ENCODE measurements around the gene NBAS.

NBAS gene

DNA sequence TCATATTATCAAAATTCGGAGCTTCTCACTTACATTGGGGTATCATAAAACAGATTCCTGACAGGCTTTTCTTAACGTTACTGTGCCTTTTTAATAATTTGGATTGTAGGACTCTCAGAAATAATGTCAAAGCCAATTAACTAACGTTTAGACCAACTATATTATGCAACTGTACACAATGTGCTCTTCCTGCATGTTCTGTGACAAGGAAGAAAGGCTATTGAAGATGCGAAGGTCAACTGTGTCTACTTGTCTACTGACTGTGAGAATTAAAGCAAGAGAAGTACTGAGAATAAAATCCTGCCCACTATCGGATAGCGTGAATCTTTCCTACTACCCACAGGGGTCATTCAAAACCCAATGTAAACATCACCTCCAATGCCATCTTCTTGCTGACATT, 393.0 kb downstream of the NBAS start:
- DNase-seq (ENCODE audit: low spot score): no peak

DNA sequence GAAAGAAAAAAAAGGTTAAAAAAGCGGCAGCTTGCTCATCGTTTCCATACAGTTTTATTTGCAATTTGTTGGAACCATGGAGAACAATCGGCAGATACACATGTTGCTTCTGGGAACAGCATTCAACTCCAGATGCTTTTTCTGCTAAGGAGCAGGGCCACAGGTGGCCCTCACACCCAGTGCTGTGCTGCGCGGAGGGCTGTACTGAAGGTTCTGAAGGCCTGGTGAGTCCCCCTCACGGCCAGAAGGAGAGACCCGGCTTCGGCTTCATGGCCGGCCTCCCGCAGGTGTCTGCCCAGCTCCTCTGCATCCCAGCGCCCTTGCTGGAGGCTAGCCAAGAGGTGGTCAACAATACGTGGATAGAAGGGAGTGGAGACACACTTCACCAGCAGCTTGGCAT, 394.3 kb downstream of the NBAS start:
- no peak for DNase-seq (ENCODE audit: low spot score)

GRCh38 chr2:15163326-15163725, 397.8 kb downstream of the NBAS start:
- DNase-seq (ENCODE audit: low spot score): no peak

DNA sequence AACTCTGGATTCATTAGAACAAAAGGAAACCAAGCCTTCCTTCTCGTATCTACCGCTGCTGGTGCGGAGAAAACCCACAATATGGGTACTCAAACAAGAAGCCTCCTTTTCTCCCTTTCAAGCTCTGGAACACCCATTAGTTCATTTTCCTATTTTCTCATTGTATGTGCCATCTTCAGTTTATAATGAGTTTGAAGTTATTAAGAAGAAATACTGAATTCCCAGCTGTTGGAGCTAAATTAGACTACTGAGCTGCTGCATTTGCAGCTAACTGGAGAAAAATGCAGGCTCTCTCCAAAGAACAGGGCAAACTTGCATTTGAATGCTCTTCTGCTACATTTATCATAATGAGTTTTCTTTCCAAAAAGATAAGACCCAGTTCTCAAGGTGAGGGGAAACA, 398.5 kb downstream of the NBAS start:
- DNase-seq (ENCODE audit: low spot score): no peak

- DNase-seq (ENCODE audit: low spot score): no peak
Observed at GRCh38 chr2:15160201-15160991, 400.7 kb downstream of the NBAS start.

DNA sequence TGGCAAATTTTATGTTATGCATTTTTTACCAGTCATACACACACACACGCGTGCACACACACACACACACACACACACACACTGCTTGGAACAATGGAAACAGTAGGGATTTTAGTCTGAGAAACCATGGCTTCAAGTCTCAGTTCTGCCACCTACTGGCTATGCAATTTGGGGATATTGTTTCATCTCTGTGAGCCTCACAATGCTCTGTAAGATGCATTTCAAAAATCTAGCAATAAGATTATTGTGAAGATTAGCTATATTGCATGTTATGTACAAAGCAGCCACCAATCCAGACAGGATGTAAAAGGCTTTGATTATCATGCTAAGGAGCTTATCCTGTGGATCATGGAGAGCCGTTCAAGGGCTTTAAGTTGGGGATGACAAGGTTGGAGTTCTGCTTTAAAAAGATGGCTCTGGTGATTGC, 401.4 kb downstream of the NBAS start:
- peak; percentile 48 for DNase-seq (ENCODE audit: low spot score)

GRCh38 chr2:15159206-15159605, 401.9 kb downstream of the NBAS start:
- DNase-seq (ENCODE audit: low spot score): no peak

DNA sequence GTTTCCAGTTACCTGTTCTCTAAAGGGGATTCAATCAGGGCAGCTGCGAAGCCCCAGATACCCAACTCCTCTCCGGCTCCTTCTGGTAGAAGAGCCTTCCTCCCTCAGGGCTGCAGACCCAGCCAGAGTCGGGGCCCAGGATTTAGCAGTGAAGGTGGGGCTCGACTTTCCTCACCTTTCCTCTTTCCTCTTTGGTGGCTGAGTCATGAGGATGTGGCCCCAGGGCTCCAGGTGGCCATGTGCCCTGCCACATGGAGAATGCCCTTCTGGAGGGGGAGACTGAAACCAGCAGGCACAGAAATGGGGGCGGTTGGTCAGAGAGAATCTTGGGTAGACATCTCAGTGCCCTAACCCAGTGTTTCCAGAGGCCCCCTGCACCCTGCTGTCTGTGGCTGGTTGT, 402.6 kb downstream of the NBAS start:
- DNase-seq (ENCODE audit: low spot score): no peak

DNA sequence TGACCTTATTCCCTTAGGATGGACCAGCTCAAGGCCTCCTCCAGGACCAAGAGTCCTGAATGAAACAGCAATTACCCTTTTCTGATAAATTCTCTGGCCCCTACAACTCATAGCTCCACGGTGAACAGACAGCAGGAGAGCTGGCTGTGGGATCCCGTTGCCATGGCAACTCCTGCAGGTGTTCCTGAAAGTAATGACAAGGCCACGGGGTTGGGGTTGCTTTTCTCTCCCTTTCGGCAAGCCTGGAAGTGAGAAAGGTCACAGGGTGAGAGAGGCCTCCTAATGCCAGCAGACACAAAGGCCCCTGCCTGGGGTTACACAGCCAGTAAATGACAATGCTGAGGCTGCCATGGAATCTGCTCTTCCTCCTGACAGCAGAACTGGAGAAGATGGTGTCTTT, 403.0 kb downstream of the NBAS start:
- no peak for DNase-seq (ENCODE audit: low spot score)

- DNase-seq (ENCODE audit: low spot score): no peak
Observed at GRCh38 chr2:15155959-15156574, 405.1 kb downstream of the NBAS start.

- DNase-seq (ENCODE audit: low spot score): no peak
Observed at GRCh38 chr2:15154297-15154696, 406.8 kb downstream of the NBAS start.

DNA sequence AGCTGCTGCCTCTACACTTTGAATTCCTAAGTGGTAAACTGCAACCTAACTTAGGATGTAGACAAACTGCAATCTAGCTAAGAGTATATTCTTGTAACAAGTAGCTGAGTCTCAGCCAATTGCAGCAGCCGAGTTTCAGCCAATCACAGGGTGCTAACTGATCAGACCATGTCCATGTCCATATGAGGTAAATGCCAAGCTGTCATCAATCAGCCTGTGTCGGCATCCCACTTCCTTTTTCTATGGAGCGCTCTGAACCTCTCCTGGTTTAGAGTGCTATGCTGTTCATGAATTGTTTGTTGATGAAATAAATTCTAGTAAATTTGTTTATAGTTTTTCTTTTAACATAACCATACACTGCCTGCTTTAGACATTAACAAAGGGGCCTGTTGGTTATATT, 408.8 kb downstream of the NBAS start:
- DNase-seq (ENCODE audit: low spot score): no peak

GRCh38 chr2:15149063-15149462, 412.1 kb downstream of the NBAS start:
- no peak for DNase-seq (ENCODE audit: low spot score)

DNA sequence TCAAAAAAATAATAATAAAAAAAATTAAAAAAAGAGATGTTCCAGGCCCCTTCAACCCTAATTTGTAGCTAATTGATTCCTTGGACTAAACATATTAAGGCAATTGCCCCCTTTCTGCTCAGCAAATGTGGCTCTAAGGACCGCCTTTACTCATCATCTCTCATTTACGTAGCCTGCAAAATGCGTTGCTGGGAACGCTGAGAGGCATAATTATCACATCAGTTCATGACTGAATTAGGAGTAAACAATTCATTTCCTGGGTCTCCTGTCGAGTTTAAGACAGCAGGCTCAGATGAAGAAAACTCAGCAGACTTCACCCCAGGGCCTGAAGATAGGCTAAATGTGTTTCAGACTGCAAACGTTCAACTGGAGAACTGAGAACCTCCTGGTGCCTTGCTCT, 413.5 kb downstream of the NBAS start:
- no peak for DNase-seq (ENCODE audit: low spot score)

GRCh38 chr2:15146960-15147359, 414.2 kb downstream of the NBAS start:
- no peak for DNase-seq (ENCODE audit: low spot score)

DNA sequence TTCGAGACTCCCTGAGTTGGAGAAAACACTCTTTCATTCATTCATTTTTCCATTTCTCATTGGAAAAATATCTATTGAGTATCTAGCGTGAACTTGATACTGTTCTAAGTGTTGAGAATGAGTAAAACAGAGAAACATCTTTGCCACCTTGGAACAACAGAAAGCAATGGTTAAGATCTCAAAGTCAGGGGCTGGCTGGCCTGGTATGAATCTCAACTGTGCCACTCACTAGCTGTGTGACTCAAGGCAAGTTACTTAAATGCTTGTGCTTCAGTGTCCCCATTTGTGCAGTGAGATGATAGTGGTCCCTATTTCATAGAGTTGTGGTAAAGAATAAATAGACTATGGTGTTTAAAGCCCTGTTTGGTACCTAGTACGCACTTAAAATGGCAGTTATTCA, 415.2 kb downstream of the NBAS start:
- DNase-seq (ENCODE audit: low spot score): no peak

DNA sequence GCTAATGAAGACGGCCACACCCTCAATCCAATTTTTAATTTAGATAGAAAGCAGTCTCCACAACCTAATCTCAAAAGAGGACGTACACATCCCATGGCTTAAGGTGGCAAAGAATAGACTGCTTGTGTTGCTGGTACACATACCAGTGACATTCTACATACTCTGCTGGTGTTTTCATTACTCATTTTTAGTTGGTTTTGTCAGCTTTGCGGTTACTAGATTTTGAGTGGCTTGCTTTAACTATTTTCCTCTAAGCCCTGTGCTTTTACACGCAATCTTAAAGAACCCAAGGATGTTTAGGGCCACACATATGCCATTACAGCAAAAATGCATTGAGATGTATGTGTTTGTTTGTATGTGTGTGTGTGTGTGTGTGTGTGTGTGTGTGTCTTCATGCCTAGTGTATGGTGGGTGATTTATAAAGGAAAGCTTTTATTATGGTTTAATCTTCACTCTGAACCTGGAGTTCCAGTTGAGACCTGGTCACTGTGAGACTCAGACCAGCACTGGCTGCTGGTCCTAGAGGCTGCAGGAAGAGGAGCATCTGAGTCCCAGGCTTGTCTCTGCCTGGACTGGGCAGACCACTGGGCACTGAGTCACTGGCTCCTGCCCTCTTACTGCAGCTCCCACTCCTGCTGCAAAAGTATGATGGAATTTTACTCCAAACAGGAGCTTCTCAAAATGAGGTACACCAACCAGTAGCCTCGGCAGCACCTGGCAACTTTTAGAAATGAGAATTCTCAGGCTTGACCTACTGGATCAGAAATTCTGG, 415.9 kb downstream of the NBAS start:
- no peak for DNase-seq (ENCODE audit: low spot score)

- no peak for DNase-seq (ENCODE audit: low spot score)
Observed at GRCh38 chr2:15142069-15142689, 419.0 kb downstream of the NBAS start.

- no peak for DNase-seq (ENCODE audit: low spot score)
Observed at GRCh38 chr2:15141211-15141610, 419.9 kb downstream of the NBAS start.

- DNase-seq (ENCODE audit: low spot score): no peak
Observed at GRCh38 chr2:15136639-15137038, 424.5 kb downstream of the NBAS start.

- DNase-seq (ENCODE audit: low spot score): no peak
Observed at GRCh38 chr2:15134957-15135356, 426.2 kb downstream of the NBAS start.

GRCh38 chr2:15133461-15133860, 427.7 kb downstream of the NBAS start:
- DNase-seq (ENCODE audit: low spot score): no peak

- no peak for DNase-seq (ENCODE audit: low spot score)
Observed at GRCh38 chr2:15128846-15129245, 432.3 kb downstream of the NBAS start.

Data from COLO829 (cell line).